ENCODE data around the gene OR5H2.

GRCh38 chr3:98240131-98240530 lies 42.2 kb upstream of the OR5H2 start:
- TF ChIP-seq, protein P1, sequence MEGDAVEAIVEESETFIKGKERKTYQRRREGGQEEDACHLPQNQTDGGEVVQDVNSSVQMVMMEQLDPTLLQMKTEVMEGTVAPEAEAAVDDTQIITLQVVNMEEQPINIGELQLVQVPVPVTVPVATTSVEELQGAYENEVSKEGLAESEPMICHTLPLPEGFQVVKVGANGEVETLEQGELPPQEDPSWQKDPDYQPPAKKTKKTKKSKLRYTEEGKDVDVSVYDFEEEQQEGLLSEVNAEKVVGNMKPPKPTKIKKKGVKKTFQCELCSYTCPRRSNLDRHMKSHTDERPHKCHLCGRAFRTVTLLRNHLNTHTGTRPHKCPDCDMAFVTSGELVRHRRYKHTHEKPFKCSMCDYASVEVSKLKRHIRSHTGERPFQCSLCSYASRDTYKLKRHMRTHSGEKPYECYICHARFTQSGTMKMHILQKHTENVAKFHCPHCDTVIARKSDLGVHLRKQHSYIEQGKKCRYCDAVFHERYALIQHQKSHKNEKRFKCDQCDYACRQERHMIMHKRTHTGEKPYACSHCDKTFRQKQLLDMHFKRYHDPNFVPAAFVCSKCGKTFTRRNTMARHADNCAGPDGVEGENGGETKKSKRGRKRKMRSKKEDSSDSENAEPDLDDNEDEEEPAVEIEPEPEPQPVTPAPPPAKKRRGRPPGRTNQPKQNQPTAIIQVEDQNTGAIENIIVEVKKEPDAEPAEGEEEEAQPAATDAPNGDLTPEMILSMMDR (IDR thresholded peaks at IDR 0.05): no peak
- TF ChIP-seq EZH2 (IDR thresholded peaks at IDR 0.05; ENCODE audit: borderline replicate concordance, insufficient read depth, low read depth, low read length, poor library complexity, severe bottlenecking): no peak
